Stomach (tissue), 19 donors: ENCODE measurements around the gene ZNF208. TPM values are rescaled to one million over a fixed set of nuclear protein-coding genes. Genes with fewer than 3 reads are reported as not detected.
"Not testable (repeated sequence)": the region's sequence is repeated elsewhere in the genome, so short reads cannot be mapped to it uniquely, and the experiment has no call there.

Source experiments
- DNase-seq, 2 donors: peaks; one replicate each; pipeline versions ENCODE4 v3.0.0 to v3.0.0-alpha.2; 2013 to 2019
- H3K27ac ChIP-seq, 5 donors: fragments of 200-600 bp in 4 of 5; sonication (generic) in 4 of 5; one replicate each; pipeline ENCODE4 v1.5.1; 2013 to 2019; ENCODE audit warnings: mild to moderate bottlenecking in 1 of 5, moderate library complexity in 1 of 5
- H3K27me3 ChIP-seq, 3 donors: fragments of 200-600 bp; sonication (generic); one replicate each; pipeline ENCODE4 v1.5.1; 2017 to 2019; ENCODE audit warnings: mixed run types in 1 of 3
- H3K36me3 ChIP-seq, 4 donors: fragments of 200-600 bp; sonication (generic); 1 replicate in 3 of 4; 2 replicates in 1 of 4; pipeline ENCODE4 v1.5.1; 2016 to 2019
- H3K4me1 ChIP-seq, 4 donors: fragments of 200-600 bp; sonication (generic); one replicate each; pipeline ENCODE4 v1.5.1; 2016 to 2019
- H3K4me3 ChIP-seq, 4 donors: fragments of 200-600 bp; sonication (generic) in 3 of 4; one replicate each; pipeline ENCODE4 v1.5.1; 2016 to 2019; ENCODE audit warnings: mild to moderate bottlenecking in 1 of 4
- H3K9me3 ChIP-seq, 4 donors: fragments of 200-600 bp; sonication (generic); one replicate each; pipeline ENCODE4 v1.5.1; 2016 to 2019
- EP300 ChIP-seq: sonication (generic); formaldehyde crosslinking; IDR thresholded peaks from one replicate; pipeline ENCODE4 v1.6.1; 2017; ENCODE audit warnings: antibody characterized with exemption
- POLR2A ChIP-seq, 4 donors: fragments of 450-650 bp; IDR thresholded peaks; one replicate each; pipeline ENCODE4 v1.6.1; 2016; ENCODE audit warnings: antibody characterized with exemption in 4 of 4, control low read depth in 2 of 4, mild to moderate bottlenecking in 1 of 4, moderate library complexity in 1 of 4
- POLR2AphosphoS5 ChIP-seq, 3 donors: sonication (generic); formaldehyde crosslinking; IDR thresholded peaks; one replicate each; pipeline ENCODE4 v1.6.1; 2016; ENCODE audit warnings: antibody characterized with exemption in 3 of 3
- WGBS, 5 donors: extraction: QIAGEN DNeasy Blood & Tissue Kit in 3 of 5; methylation state at CpG; one replicate each; pipeline versions ENCODE4 v1.1.5 to v1.1.7; 2013 to 2018; 5-methylcytosine and 5-hydroxymethylcytosine counted together
- intact Hi-C: fragments of 100-400 bp; cut with DNase I; formaldehyde crosslinking; loops from one replicate; pipeline ENCODE4 v1.15.1; 2023; ENCODE audit warnings: low total_unique reads
- long read RNA-seq, 10 donors: transcript quantifications; one replicate each; lab custom pipeline, GENCODE V29; 2026
- polyA plus RNA-seq, 3 donors: library from polyadenylated mRNA; stranded (reverse); fragments of 200-250 nt; gene quantifications; one replicate each; pipeline ENCODE4 v1.2.3, GENCODE V29; 2013
- total RNA-seq, 5 donors: library from RNA; depleted of rRNA; stranded (reverse); fragments of >200 nt; gene quantifications; one replicate each; pipeline versions ENCODE4 v1.1.0 to v1.2.3, GENCODE V29; 2014 to 2016
- TF ChIP-seq, protein P1 (sequence below), 7 experiments: fragments of 450-650 bp in 4 of 7; fragments of 200-600 bp in 3 of 7; sonication (generic) in 3 of 7; IDR thresholded peaks; one replicate each; pipeline ENCODE4 v1.5.1; 2016 to 2019; ENCODE audit warnings: antibody characterized with exemption in 7 of 7, control low read depth in 2 of 7, mild to moderate bottlenecking in 1 of 7
- donor health status: healthy with polysubstance abuse.
- donor health status: Bipolar disorder and iron deficiency.
- donor health status: healthy.

The ZNF208 gene
- total RNA-seq = 10 to 100 TPM in 1 of 5 donors, 1 to 10 TPM in 2, under 1 TPM in 1, not detected in 1; 0.45 to 22.9 (median 3.9) TPM
- 1 to 10 TPM in 1 of 3 donors, under 1 TPM in 1, not detected in 1; 0.43 to 1.3 TPM for polyA plus RNA-seq
- long read RNA-seq, donor 1 = 0 reads
- long read RNA-seq, donor 2 = 0 reads
- long read RNA-seq, donor 3 = 0 reads
- long read RNA-seq, donor 4 = 0 reads
- long read RNA-seq, donor 5 = 0 reads
- long read RNA-seq, donor 6 = 0 reads
- long read RNA-seq, donor 7 = 0 reads
- long read RNA-seq, donor 8 = 0 reads
- long read RNA-seq, donor 9 = 0 reads
- long read RNA-seq, donor 10 = 0 reads

DNA sequence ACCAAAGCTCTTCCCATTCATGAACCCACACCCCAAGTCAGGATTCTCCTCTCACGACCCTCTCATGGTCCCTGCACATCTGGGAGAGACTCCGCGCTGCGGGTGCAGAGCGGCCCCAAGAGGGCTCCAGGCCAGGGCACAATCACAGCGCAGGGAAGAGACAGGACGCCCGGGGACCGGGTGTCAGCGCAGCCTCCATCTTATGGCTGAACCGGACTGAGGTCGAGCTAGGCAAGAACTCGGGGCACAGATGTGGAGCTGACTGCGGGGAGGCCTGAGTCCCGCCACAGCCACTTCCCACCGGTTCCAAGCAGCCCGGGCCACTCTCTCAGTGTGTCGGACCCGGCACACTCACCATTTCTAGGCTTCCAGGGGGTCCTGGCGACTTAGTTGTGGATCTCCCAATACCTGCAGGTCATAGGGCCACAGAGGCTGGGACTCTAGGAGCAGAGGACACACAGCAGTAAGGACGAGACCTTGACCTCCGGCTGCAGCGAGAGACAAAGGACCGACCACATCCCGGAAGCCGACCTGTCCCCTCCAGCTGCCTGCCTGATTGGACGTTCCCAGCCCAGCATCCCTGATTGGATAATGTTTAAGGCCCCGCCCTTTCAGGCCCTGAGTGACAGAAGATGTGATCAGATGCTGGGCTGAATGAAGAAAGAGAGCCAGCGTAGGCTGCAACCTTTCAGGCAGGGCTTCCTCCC, at the start of gene ZNF208:
TSS of gene ZNF208 (minus strand) at position 507 of the 707 bp plus-strand sequence. CDS start at position 358, 149 bp downstream.
- peak within 1 kb of the TSS in 2 of 5 donors; percentile 19 to 82 for H3K27ac ChIP-seq
- peak in 1 of 2 donors; percentile 40 for DNase-seq
- H3K4me1 ChIP-seq, H3K36me3 ChIP-seq, intact Hi-C loops, H3K27me3 ChIP-seq: not testable (repeated sequence)
- H3K4me3 ChIP-seq = peak within 1 kb of the TSS; percentile 39 to 47 (median 42)
- peaks cover 0 to 70% (median 33%) of the 10 kb centered on the region in 4 donors for H3K9me3 ChIP-seq
- 5 to 9% (median 8%) methylated on average over 18 to 29 of the region's 29 CpGs for WGBS, 5 donors
- peak in 1 of 3 donors; percentile 26 for TF ChIP-seq POLR2AphosphoS5 (IDR thresholded peaks at IDR 0.05)

DNA sequence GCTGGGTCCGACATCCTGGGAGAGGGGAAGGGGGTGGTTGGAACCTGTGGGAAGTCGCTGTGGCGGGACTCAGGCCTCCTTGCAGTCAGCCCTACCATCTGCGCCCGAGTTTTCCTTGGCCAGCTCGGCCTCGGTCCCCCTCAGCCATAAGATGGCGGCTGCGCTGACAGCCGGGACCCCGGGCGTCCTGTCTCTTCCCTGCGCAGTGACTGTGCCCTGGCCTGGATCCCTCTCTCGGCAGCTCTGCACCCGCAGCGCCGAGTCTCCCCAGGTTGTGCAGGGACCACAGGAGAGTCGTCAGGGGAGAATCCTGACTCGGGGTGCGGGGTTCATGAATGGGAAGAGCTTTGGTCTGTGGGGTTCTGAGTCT, 41.9 kb upstream of the ZNF208 start:
- peak overlapping the region; percentile 56 to 62 (median 61) for H3K4me3 ChIP-seq
- no peak for TF ChIP-seq EP300
- TF ChIP-seq POLR2AphosphoS5 (IDR thresholded peaks at IDR 0.05) = no peak
- TF ChIP-seq, protein P1, sequence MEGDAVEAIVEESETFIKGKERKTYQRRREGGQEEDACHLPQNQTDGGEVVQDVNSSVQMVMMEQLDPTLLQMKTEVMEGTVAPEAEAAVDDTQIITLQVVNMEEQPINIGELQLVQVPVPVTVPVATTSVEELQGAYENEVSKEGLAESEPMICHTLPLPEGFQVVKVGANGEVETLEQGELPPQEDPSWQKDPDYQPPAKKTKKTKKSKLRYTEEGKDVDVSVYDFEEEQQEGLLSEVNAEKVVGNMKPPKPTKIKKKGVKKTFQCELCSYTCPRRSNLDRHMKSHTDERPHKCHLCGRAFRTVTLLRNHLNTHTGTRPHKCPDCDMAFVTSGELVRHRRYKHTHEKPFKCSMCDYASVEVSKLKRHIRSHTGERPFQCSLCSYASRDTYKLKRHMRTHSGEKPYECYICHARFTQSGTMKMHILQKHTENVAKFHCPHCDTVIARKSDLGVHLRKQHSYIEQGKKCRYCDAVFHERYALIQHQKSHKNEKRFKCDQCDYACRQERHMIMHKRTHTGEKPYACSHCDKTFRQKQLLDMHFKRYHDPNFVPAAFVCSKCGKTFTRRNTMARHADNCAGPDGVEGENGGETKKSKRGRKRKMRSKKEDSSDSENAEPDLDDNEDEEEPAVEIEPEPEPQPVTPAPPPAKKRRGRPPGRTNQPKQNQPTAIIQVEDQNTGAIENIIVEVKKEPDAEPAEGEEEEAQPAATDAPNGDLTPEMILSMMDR (IDR thresholded peaks at IDR 0.05) = no peak
- TF ChIP-seq POLR2A (IDR thresholded peaks at IDR 0.05) = no peak

DNA sequence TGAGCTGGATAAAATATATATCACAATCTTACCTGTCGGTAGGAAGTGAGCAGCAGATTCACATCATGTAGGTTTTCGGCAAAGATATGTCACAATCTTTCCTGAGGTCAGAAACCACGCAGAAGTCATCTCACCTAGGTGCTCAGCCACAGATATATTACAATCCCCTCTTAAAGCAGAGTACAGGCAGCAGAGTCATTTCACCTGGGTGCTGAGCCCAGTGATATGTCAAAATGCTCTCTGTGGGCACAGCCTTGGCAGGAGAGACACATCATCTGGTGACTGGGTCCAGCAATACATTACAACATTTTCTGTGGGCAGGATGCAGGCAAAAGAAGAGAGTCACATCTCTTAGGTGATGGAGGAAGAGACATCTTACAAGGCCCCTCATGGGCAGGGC, 30.4 kb upstream of the ZNF208 start:
- H3K27ac ChIP-seq, DNase-seq, H3K27me3 ChIP-seq, H3K36me3 ChIP-seq, H3K4me1 ChIP-seq, H3K4me3 ChIP-seq, intact Hi-C loops: not testable (repeated sequence)
- peaks cover 0 to 59% (median 3%) of the 10 kb centered on the region in 4 donors for H3K9me3 ChIP-seq
- 59 to 75% (median 65%) methylated on average over 3 of the region's 3 CpGs for WGBS, 5 donors

More for the DNA sequence above, 41.9 kb upstream of the ZNF208 start:
- intact Hi-C loops = no loop called here
- no peaks in the 10 kb centered on the region for H3K27me3 ChIP-seq
- H3K4me1 ChIP-seq = peaks cover 0 to 5% (median 0%) of the 10 kb centered on the region in 4 donors
- peaks cover 0 to 46% (median 20%) of the 10 kb centered on the region in 4 donors for H3K9me3 ChIP-seq
- peak overlapping the region in 4 of 5 donors; percentile 23 to 77 (median 50) for H3K27ac ChIP-seq
- no peak for DNase-seq
- H3K36me3 ChIP-seq = no peaks in the 10 kb centered on the region
- WGBS, 5 donors = 1 to 5% (median 5%) methylated on average over 11 to 20 of the region's 20 CpGs

DNA sequence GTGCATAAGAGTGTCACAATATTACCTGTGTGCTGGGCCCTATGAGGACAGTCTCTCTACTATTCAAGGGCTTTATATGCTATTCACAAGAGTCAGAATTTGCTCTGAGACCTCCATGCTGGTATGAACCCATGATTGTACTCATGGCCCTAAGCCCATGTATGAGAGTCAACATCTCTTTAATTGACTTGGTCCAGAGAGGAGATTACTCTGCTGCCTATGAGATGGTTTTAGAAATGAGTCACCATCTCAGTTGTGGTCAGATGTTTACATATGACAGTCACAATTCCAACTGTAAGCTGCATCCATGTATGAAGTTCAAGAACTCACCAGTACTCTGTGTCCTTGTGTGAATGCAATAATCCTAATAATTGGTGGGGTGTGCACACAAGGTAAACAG, 19.9 kb upstream of the ZNF208 start:
- no peak overlapping the region for H3K4me3 ChIP-seq
- no peaks in the 10 kb centered on the region for H3K36me3 ChIP-seq
- H3K9me3 ChIP-seq = peaks cover 0 to 54% (median 10%) of the 10 kb centered on the region in 4 donors
- TF ChIP-seq POLR2A (IDR thresholded peaks at IDR 0.05) (no peak), POLR2AphosphoS5 (IDR thresholded peaks at IDR 0.05) (no peak), EP300 (no peak)
- TF ChIP-seq, protein P1 (IDR thresholded peaks at IDR 0.05) = no peak
- no peak overlapping the region for H3K27ac ChIP-seq
- intact Hi-C loops = no loop called here
- no peaks in the 10 kb centered on the region for H3K4me1 ChIP-seq
- H3K27me3 ChIP-seq = no peaks in the 10 kb centered on the region
- no peak for DNase-seq

DNA sequence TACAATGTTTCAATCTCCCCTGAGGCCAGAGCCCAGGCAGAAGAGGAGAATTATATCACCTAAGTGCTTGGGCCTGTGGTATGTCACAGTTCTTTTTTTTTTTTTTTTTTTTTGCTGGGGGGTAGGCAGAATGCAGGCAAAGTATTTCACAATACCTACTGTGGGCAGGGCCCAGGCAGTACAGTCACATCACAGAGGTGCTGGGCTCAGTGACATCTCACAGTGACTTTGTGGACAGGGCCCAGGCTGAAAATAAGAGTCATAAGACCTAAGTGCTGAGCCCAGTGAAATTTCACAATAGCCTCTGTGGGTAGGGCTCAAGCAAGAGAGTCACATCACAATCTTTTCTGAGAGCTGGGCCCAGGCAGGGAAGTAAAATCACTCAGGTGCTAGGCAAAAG, 15.9 kb upstream of the ZNF208 start:
- intact Hi-C loops = no loop called here
- Histone ChIP-seq H3K27me3 (no peaks in the 10 kb centered on the region), H3K9me3 (peaks cover 0 to 37% (median 10%) of the 10 kb centered on the region in 4 donors), H3K4me1 (no peaks in the 10 kb centered on the region), H3K4me3 (no peak overlapping the region), H3K27ac (no peak overlapping the region), H3K36me3 (no peaks in the 10 kb centered on the region)
- no peak for TF ChIP-seq POLR2AphosphoS5 (IDR thresholded peaks at IDR 0.05)
- TF ChIP-seq, protein P1 (IDR thresholded peaks at IDR 0.05) = no peak
- TF ChIP-seq EP300 = no peak
- TF ChIP-seq POLR2A (IDR thresholded peaks at IDR 0.05) = no peak
- no peak for DNase-seq

DNA sequence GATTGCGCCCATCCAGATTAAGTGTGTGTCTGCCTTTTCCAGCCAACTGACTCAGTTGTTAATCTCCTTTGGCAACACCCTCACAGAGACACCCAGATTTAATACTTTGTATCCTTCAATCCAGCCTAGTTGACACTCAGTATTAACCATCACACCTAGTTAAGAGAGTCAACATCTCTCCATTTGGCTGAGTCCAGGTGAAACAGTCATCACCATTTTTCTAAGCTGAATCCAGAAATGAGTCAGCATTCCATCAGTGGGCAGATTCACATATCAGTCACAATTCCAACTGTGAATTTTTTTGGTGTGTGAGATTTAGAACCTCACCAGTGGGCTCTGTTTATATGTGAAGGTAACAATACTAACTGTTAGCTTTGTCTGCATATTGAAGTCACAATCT, 14.8 kb upstream of the ZNF208 start:
- H3K27me3 ChIP-seq, H3K4me3 ChIP-seq, H3K36me3 ChIP-seq, H3K27ac ChIP-seq, DNase-seq, intact Hi-C loops, H3K4me1 ChIP-seq: not testable (repeated sequence)
- H3K9me3 ChIP-seq = peaks cover 0 to 43% (median 10%) of the 10 kb centered on the region in 4 donors
- 64 to 97% (median 92%) methylated on average over 1 of the region's 1 CpG for WGBS, 5 donors
